ENCODE results near the gene RNF227. TPM values are rescaled to one million over a fixed set of nuclear protein-coding genes. Genes with fewer than 3 reads are reported as not detected.
"Not testable (repeated sequence)": the region's sequence is repeated elsewhere in the genome, so short reads cannot be mapped to it uniquely, and the experiment has no call there.

The RNF227 gene
- 10.0 TPM for total RNA-seq

GRCh38 chr17:7915611-7916384 lies at the start of gene RNF227:
Gene RNF227 (minus strand): TSS chr17:7916289. CDS start chr17:7916195, 94 bp downstream.
- DNase-seq (ENCODE audit: low read depth in 2 of 3, low spot score in 2 of 3): peak; percentile 80 to 93 (median 93)

GRCh38 chr17:7961421-7961820 lies 45.3 kb upstream of the RNF227 start:
- no peak for DNase-seq (ENCODE audit: low read depth in 2 of 3, low spot score in 2 of 3)

- no peak for DNase-seq (ENCODE audit: low read depth in 2 of 3, low spot score in 2 of 3)
Observed at GRCh38 chr17:7959503-7960253, 43.6 kb upstream of the RNF227 start.

GRCh38 chr17:7956228-7956965 lies 40.3 kb upstream of the RNF227 start:
- DNase-seq (ENCODE audit: low read depth in 2 of 3, low spot score in 2 of 3): no peak

GRCh38 chr17:7955414-7956227 lies 39.5 kb upstream of the RNF227 start:
- DNase-seq (ENCODE audit: low read depth in 2 of 3, low spot score in 2 of 3): no peak

GRCh38 chr17:7953266-7953665 lies 37.2 kb upstream of the RNF227 start:
- DNase-seq (ENCODE audit: low read depth in 2 of 3, low spot score in 2 of 3): not testable (repeated sequence)

- no peak for DNase-seq (ENCODE audit: low read depth in 2 of 3, low spot score in 2 of 3)
Observed at GRCh38 chr17:7951143-7951792, 35.2 kb upstream of the RNF227 start.

- DNase-seq (ENCODE audit: low read depth in 2 of 3, low spot score in 2 of 3): no peak
Observed at GRCh38 chr17:7950578-7950977, 34.5 kb upstream of the RNF227 start.

GRCh38 chr17:7947651-7948050 lies 31.6 kb upstream of the RNF227 start:
- no peak for DNase-seq (ENCODE audit: low read depth in 2 of 3, low spot score in 2 of 3)

- DNase-seq (ENCODE audit: low read depth in 2 of 3, low spot score in 2 of 3): no peak
Observed at GRCh38 chr17:7946441-7946840, 30.4 kb upstream of the RNF227 start.

- no peak for DNase-seq (ENCODE audit: low read depth in 2 of 3, low spot score in 2 of 3)
Observed at GRCh38 chr17:7945651-7946050, 29.6 kb upstream of the RNF227 start.

GRCh38 chr17:7944326-7944725 lies 28.2 kb upstream of the RNF227 start:
- DNase-seq (ENCODE audit: low read depth in 2 of 3, low spot score in 2 of 3): no peak

GRCh38 chr17:7943291-7943690 lies 27.2 kb upstream of the RNF227 start:
- no peak for DNase-seq (ENCODE audit: low read depth in 2 of 3, low spot score in 2 of 3)

- DNase-seq (ENCODE audit: low read depth in 2 of 3, low spot score in 2 of 3): no peak
Observed at GRCh38 chr17:7940743-7941142, 24.7 kb upstream of the RNF227 start.

- DNase-seq (ENCODE audit: low read depth in 2 of 3, low spot score in 2 of 3): no peak
Observed at GRCh38 chr17:7940034-7940433, 23.9 kb upstream of the RNF227 start.

GRCh38 chr17:7935859-7936258 lies 19.8 kb upstream of the RNF227 start:
- DNase-seq (ENCODE audit: low read depth in 2 of 3, low spot score in 2 of 3): no peak

- peak in 2 of 3 donors; percentile 80 to 84 for DNase-seq (ENCODE audit: low read depth in 2 of 3, low spot score in 2 of 3)
Observed at GRCh38 chr17:7932949-7933348, 16.9 kb upstream of the RNF227 start.

- DNase-seq (ENCODE audit: low read depth in 2 of 3, low spot score in 2 of 3): no peak
Observed at GRCh38 chr17:7932483-7932891, 16.4 kb upstream of the RNF227 start.

- DNase-seq (ENCODE audit: low read depth in 2 of 3, low spot score in 2 of 3): peak; percentile 99
Observed at GRCh38 chr17:7931709-7932482, 15.8 kb upstream of the RNF227 start, which contains the start of the genes CNTROB and TRAPPC1. Gene CNTROB (plus strand): TSS chr17:7932206. CDS start chr17:7933080, 874 bp downstream. Gene TRAPPC1 (minus strand): TSS chr17:7931946. CDS start chr17:7931829, 117 bp downstream.
